ENCODE measurements around the gene IL1RL1.

- no peak for TF ChIP-seq EZH2 (IDR thresholded peaks at IDR 0.05; ENCODE audit: insufficient read depth, poor library complexity, severe bottlenecking)
- TF ChIP-seq EZH2phosphoT487 (IDR thresholded peaks at IDR 0.05; ENCODE audit: insufficient read depth, low read depth), result no peak
These were observed 5.2 kb upstream of the IL1RL1 start for GRCh38 chr2:102306125-102306524.

Data from GM23248 (cell line).